ENCODE measurements around the gene CALD1.

The CALD1 gene

DNA sequence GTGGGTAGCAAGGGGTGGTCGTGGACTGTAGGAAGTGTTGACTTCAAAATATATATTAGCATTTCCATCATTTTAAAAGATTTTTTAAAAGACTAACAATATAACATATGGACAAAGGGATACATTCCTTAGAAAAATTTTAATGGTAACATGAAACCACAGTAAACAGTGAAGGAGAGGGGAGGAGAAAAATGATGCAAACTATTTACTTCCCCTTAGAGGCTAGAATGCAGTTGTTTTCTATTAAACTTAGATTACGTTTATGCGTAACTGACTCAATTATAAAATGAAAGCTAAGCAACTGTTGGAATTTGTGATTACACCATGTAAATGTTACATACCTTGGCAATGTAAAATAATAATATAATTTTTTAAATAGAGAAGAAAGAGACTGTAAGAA is 41.3 kb downstream of the CALD1 start:
- no peaks in the 10 kb centered on the region for H3K36me3 ChIP-seq (ENCODE audit: low read length)
- H3K27ac ChIP-seq (ENCODE audit: low read depth, low read length): no peak overlapping the region
- H3K4me2 ChIP-seq (ENCODE audit: low read depth, low read length, poor library complexity, severe bottlenecking): no peak overlapping the region
- H3K9me3 ChIP-seq (ENCODE audit: insufficient read depth, low read length): no peaks in the 10 kb centered on the region
- H3K79me2 ChIP-seq (ENCODE audit: insufficient read depth, low read length): no peaks in the 10 kb centered on the region
- H3F3A ChIP-seq (ENCODE audit: insufficient read depth): no peaks in the 10 kb centered on the region
- no peaks in the 10 kb centered on the region for H3K9me2 ChIP-seq (replicated peaks; ENCODE audit: insufficient read depth, low read length)
- H3K4me3 ChIP-seq (ENCODE audit: insufficient read depth, low read length, poor library complexity, severe bottlenecking): no peak overlapping the region
- H3K27me3 ChIP-seq (ENCODE audit: low read length): no peaks in the 10 kb centered on the region
- no peaks in the 10 kb centered on the region; the same call in 1 of the 2 replicates for H4K20me1 ChIP-seq (ENCODE audit: low read depth, low read length)
- no peak overlapping the region for H2AFZ ChIP-seq (ENCODE audit: low read depth, low read length, severe bottlenecking)
- no peak overlapping the region for H3K9ac ChIP-seq (ENCODE audit: low read length)
- TF ChIP-seq EZH2phosphoT487 (conservative IDR thresholded peaks at IDR 0.05; ENCODE audit: low read length): no peak
- TF ChIP-seq, protein P1, sequence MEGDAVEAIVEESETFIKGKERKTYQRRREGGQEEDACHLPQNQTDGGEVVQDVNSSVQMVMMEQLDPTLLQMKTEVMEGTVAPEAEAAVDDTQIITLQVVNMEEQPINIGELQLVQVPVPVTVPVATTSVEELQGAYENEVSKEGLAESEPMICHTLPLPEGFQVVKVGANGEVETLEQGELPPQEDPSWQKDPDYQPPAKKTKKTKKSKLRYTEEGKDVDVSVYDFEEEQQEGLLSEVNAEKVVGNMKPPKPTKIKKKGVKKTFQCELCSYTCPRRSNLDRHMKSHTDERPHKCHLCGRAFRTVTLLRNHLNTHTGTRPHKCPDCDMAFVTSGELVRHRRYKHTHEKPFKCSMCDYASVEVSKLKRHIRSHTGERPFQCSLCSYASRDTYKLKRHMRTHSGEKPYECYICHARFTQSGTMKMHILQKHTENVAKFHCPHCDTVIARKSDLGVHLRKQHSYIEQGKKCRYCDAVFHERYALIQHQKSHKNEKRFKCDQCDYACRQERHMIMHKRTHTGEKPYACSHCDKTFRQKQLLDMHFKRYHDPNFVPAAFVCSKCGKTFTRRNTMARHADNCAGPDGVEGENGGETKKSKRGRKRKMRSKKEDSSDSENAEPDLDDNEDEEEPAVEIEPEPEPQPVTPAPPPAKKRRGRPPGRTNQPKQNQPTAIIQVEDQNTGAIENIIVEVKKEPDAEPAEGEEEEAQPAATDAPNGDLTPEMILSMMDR (IDR thresholded peaks at IDR 0.05; ENCODE audit: insufficient read depth, low read length, poor library complexity, severe bottlenecking): no peak

DNA sequence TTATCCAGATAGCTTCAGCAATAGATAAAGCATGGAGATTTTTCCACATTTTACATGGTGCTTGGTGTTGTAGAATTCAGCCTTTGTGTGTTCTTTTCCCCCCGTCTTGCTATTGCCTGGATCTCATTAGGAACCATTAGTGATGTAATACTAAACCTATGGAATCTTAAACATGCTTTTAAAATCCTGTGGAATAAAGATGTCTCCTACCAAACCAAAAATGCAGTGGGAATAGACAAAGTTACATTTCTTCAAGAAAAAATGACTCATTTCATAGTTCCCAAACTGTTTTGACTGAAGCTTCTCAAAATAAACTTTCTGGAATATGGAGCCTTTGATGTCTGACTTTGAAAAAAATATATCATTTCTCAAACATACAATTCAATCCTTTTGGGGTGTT is 44.0 kb downstream of the CALD1 start:
- no peak overlapping the region for H3K27ac ChIP-seq (ENCODE audit: low read depth, low read length)
- H3K9me2 ChIP-seq (replicated peaks; ENCODE audit: insufficient read depth, low read length): no peaks in the 10 kb centered on the region
- H3K79me2 ChIP-seq (ENCODE audit: insufficient read depth, low read length): no peaks in the 10 kb centered on the region
- H3K9me3 ChIP-seq (ENCODE audit: insufficient read depth, low read length): no peaks in the 10 kb centered on the region
- H3K9ac ChIP-seq (ENCODE audit: low read length): no peak overlapping the region
- no peaks in the 10 kb centered on the region for H4K20me1 ChIP-seq (ENCODE audit: low read depth, low read length)
- H3F3A ChIP-seq (ENCODE audit: insufficient read depth): no peaks in the 10 kb centered on the region
- no peak overlapping the region for H2AFZ ChIP-seq (ENCODE audit: low read depth, low read length, severe bottlenecking)
- H3K4me3 ChIP-seq (ENCODE audit: insufficient read depth, low read length, poor library complexity, severe bottlenecking): no peak overlapping the region
- TF ChIP-seq EZH2phosphoT487 (conservative IDR thresholded peaks at IDR 0.05; ENCODE audit: low read length): no peak
- TF ChIP-seq, protein P1 (IDR thresholded peaks at IDR 0.05; ENCODE audit: insufficient read depth, low read length, poor library complexity, severe bottlenecking): no peak
- H3K27me3 ChIP-seq (ENCODE audit: low read length): no peaks in the 10 kb centered on the region
- no peak overlapping the region for H3K4me2 ChIP-seq (ENCODE audit: low read depth, low read length, poor library complexity, severe bottlenecking)
- H3K36me3 ChIP-seq (ENCODE audit: low read length): no peaks in the 10 kb centered on the region

DNA sequence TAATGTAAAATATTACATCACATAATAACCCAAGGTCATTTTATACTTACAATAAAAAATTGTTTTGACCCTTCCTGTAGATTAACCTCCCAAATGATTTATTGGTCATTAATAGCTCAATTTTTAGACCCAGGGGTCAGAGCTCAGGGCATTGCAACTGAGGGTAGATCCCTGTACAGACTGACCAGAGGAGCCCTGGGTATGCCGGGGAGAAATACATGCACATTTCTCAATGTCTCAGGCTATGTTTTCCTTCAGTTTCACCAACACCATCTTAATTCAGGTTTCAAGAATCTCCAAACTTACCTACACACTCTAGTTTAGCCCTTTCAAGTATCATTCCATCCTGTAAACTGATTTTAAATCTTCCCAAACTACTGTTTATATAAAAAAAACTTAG is 46.2 kb downstream of the CALD1 start:
- H3K27ac ChIP-seq (ENCODE audit: low read depth, low read length): no peak overlapping the region
- H3K9me2 ChIP-seq (replicated peaks; ENCODE audit: insufficient read depth, low read length): no peaks in the 10 kb centered on the region
- no peak overlapping the region for H3K4me3 ChIP-seq (ENCODE audit: insufficient read depth, low read length, poor library complexity, severe bottlenecking)
- H3F3A ChIP-seq (ENCODE audit: insufficient read depth): no peaks in the 10 kb centered on the region
- H3K36me3 ChIP-seq (ENCODE audit: low read length): no peaks in the 10 kb centered on the region
- H3K9me3 ChIP-seq (ENCODE audit: insufficient read depth, low read length): no peaks in the 10 kb centered on the region
- TF ChIP-seq, protein P1 (IDR thresholded peaks at IDR 0.05; ENCODE audit: insufficient read depth, low read length, poor library complexity, severe bottlenecking): no peak
- no peak for TF ChIP-seq EZH2phosphoT487 (conservative IDR thresholded peaks at IDR 0.05; ENCODE audit: low read length)
- no peak overlapping the region for H2AFZ ChIP-seq (ENCODE audit: low read depth, low read length, severe bottlenecking)
- H3K27me3 ChIP-seq (ENCODE audit: low read length): no peaks in the 10 kb centered on the region
- H3K9ac ChIP-seq (ENCODE audit: low read length): no peak overlapping the region
- no peaks in the 10 kb centered on the region for H4K20me1 ChIP-seq (ENCODE audit: low read depth, low read length)
- no peak overlapping the region for H3K4me2 ChIP-seq (ENCODE audit: low read depth, low read length, poor library complexity, severe bottlenecking)
- no peaks in the 10 kb centered on the region for H3K79me2 ChIP-seq (ENCODE audit: insufficient read depth, low read length)

Data from SU-DHL-6 (cell line).